NCI-H128 (cell line): ENCODE data around the gene DLG1.

Experiments used
- DNase-seq: peaks from one replicate; lab custom pipeline; 2025; ENCODE audit not compliant: unreplicated experiment; lab: John Stamatoyannopoulos, UW

Gene DLG1

GRCh38 chr3:197317250-197317963, 19.0 kb upstream of the DLG1 start:
- DNase-seq: no peak

GRCh38 chr3:197312431-197312830, 14.0 kb upstream of the DLG1 start:
- no peak for DNase-seq

- no peak for DNase-seq
Observed at GRCh38 chr3:197311591-197311990, 13.2 kb upstream of the DLG1 start.

- no peak for DNase-seq
Observed at GRCh38 chr3:197309528-197310361, 11.3 kb upstream of the DLG1 start.

GRCh38 chr3:197308591-197308990, 10.2 kb upstream of the DLG1 start:
- no peak for DNase-seq

- DNase-seq: no peak
Observed at GRCh38 chr3:197306374-197307086, 8.1 kb upstream of the DLG1 start.

- DNase-seq: no peak
Observed at GRCh38 chr3:197305854-197306253, 7.4 kb upstream of the DLG1 start.

- DNase-seq: no peak
Observed at GRCh38 chr3:197303452-197303851, 5.0 kb upstream of the DLG1 start.

GRCh38 chr3:197302696-197303341, 4.4 kb upstream of the DLG1 start:
- no peak for DNase-seq

- DNase-seq: no peak
Observed at GRCh38 chr3:197302033-197302432, 3.6 kb upstream of the DLG1 start.

- DNase-seq: no peak
Observed at GRCh38 chr3:197300361-197300760, 1.9 kb upstream of the DLG1 start.

- DNase-seq: peak; percentile 19
Observed at GRCh38 chr3:197298945-197299854, 788 bp upstream of the DLG1 start.

GRCh38 chr3:197297476-197298340, 704 bp downstream of the DLG1 start:
- DNase-seq: peak; percentile 86

- DNase-seq: no peak
Observed at GRCh38 chr3:197297002-197297401, 1.4 kb downstream of the DLG1 start.

- DNase-seq: no peak
Observed at GRCh38 chr3:197296545-197296944, 1.9 kb downstream of the DLG1 start.

- DNase-seq: no peak
Observed at GRCh38 chr3:197295871-197296270, 2.5 kb downstream of the DLG1 start.

GRCh38 chr3:197293605-197294237, 4.7 kb downstream of the DLG1 start:
- DNase-seq: no peak

GRCh38 chr3:197292648-197293047, 5.8 kb downstream of the DLG1 start:
- no peak for DNase-seq
